LNCaP clone FGC (cell line): ENCODE results near the gene UBL5.

Source experiments
- DNase-seq: peaks from one replicate; pipeline ENCODE4 v3.0.0-alpha.2; 2011; ENCODE audit warnings: low read depth
- H3K4me3 ChIP-seq: 2 replicates; pipeline ENCODE4 v1.5.1; 2011; ENCODE audit warnings: mild to moderate bottlenecking, low read depth, low read length, control low read depth
- TF ChIP-seq, protein P1 (sequence below): IDR thresholded peaks from 2 replicates; pipeline ENCODE4 v1.5.1; 2012; ENCODE audit warnings: mild to moderate bottlenecking; ENCODE audit not compliant: control insufficient read depth, insufficient read depth; ENCODE audit errors: extremely low read depth

The UBL5 gene

GRCh38 chr19:9875796-9876195, 48.1 kb downstream of the UBL5 start:
- TF ChIP-seq, protein P1, sequence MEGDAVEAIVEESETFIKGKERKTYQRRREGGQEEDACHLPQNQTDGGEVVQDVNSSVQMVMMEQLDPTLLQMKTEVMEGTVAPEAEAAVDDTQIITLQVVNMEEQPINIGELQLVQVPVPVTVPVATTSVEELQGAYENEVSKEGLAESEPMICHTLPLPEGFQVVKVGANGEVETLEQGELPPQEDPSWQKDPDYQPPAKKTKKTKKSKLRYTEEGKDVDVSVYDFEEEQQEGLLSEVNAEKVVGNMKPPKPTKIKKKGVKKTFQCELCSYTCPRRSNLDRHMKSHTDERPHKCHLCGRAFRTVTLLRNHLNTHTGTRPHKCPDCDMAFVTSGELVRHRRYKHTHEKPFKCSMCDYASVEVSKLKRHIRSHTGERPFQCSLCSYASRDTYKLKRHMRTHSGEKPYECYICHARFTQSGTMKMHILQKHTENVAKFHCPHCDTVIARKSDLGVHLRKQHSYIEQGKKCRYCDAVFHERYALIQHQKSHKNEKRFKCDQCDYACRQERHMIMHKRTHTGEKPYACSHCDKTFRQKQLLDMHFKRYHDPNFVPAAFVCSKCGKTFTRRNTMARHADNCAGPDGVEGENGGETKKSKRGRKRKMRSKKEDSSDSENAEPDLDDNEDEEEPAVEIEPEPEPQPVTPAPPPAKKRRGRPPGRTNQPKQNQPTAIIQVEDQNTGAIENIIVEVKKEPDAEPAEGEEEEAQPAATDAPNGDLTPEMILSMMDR, result no peak
- no peak for DNase-seq
- no peak overlapping the region for H3K4me3 ChIP-seq

- TF ChIP-seq, protein P1, result no peak
- no peak overlapping the region for H3K4me3 ChIP-seq
- no peak for DNase-seq
Observed at GRCh38 chr19:9877780-9878510, 50.2 kb downstream of the UBL5 start.

GRCh38 chr19:9878511-9879196, 50.9 kb downstream of the UBL5 start:
- TF ChIP-seq, protein P1, result no peak
- no peak overlapping the region for H3K4me3 ChIP-seq
- no peak for DNase-seq
